Choroid plexus epithelial cell (primary cell): ENCODE results near the gene ZNF789.

Experiments used
- DNase-seq: peaks from one replicate; pipeline ENCODE4 v3.0.0-alpha.2; 2010; ENCODE audit warnings: low read depth
- H3K4me3 ChIP-seq: 2 replicates; pipeline ENCODE4 v1.5.1; 2011; ENCODE audit warnings: low read depth, mild to moderate bottlenecking, control low read depth, low read length, moderate library complexity
- TF ChIP-seq, protein P1 (sequence below): conservative IDR thresholded peaks from 2 replicates; pipeline ENCODE4 v1.5.1; 2011; ENCODE audit warnings: low read depth, mild to moderate bottlenecking, control low read depth, inconsistent platforms, low read length, moderate library complexity

ZNF789 gene

GRCh38 chr7:99457650-99458493, 14.8 kb upstream of the ZNF789 start:
- DNase-seq = no peak
- TF ChIP-seq, protein P1, sequence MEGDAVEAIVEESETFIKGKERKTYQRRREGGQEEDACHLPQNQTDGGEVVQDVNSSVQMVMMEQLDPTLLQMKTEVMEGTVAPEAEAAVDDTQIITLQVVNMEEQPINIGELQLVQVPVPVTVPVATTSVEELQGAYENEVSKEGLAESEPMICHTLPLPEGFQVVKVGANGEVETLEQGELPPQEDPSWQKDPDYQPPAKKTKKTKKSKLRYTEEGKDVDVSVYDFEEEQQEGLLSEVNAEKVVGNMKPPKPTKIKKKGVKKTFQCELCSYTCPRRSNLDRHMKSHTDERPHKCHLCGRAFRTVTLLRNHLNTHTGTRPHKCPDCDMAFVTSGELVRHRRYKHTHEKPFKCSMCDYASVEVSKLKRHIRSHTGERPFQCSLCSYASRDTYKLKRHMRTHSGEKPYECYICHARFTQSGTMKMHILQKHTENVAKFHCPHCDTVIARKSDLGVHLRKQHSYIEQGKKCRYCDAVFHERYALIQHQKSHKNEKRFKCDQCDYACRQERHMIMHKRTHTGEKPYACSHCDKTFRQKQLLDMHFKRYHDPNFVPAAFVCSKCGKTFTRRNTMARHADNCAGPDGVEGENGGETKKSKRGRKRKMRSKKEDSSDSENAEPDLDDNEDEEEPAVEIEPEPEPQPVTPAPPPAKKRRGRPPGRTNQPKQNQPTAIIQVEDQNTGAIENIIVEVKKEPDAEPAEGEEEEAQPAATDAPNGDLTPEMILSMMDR = no peak
- H3K4me3 ChIP-seq = no peak overlapping the region

DNA sequence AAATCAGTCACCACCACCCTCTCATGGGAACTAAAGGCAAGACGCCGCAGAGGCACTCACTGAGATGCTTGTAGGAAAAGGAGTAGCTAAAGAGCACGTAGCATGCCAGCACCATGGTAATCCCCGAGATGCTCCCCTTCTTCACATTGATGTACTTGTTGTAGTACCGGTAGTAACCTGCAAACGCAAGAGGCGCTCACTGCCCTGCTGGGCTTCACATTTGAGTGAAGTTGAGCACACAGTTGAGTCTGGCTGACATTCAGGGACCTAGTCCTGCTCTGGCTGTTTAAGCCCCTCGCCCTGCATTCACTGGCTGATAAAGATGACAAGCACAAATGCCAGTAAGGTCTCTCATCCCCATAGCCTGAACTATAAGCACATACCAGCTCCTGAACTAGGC, 13.6 kb upstream of the ZNF789 start:
- TF ChIP-seq, protein P1 = peak; percentile 52
- no peak overlapping the region for H3K4me3 ChIP-seq
- DNase-seq = peak; percentile 49

- no peak for DNase-seq
- TF ChIP-seq, protein P1 = no peak
- no peak overlapping the region for H3K4me3 ChIP-seq
Measured at GRCh38 chr7:99460651-99461050, 12.0 kb upstream of the ZNF789 start.

- TF ChIP-seq, protein P1 = peak; percentile 6
- no peak overlapping the region for H3K4me3 ChIP-seq
- DNase-seq = no peak
Measured at GRCh38 chr7:99461221-99461620, 11.5 kb upstream of the ZNF789 start.

- TF ChIP-seq, protein P1 = no peak
- peak overlapping the region; percentile 99 for H3K4me3 ChIP-seq
- no peak for DNase-seq
Measured at GRCh38 chr7:99465421-99465768, 7.3 kb upstream of the ZNF789 start.

GRCh38 chr7:99468336-99468918, 4.3 kb upstream of the ZNF789 start:
- TF ChIP-seq, protein P1 = no peak
- H3K4me3 ChIP-seq = no peak overlapping the region
- no peak for DNase-seq
